Smooth muscle cell (in vitro differentiated cells): ENCODE data around the gene AKT3. TPM values are rescaled to one million over a fixed set of nuclear protein-coding genes. Genes with fewer than 3 reads are reported as not detected.

Experiments used
- DNase-seq: peaks from one replicate; lab custom pipeline; 2025; ENCODE audit not compliant: unreplicated experiment; lab: John Stamatoyannopoulos, UW
- H2AFZ ChIP-seq: fragments of 200-600 bp; sonication (generic); 2 replicates; pipeline ENCODE4 v1.6.0; 2016; ENCODE audit warnings: antibody characterized with exemption, low read depth, mild to moderate bottlenecking
- H3F3A ChIP-seq: fragments of 200-600 bp; sonication (generic); 2 replicates; pipeline ENCODE4 v1.6.0; 2017; ENCODE audit warnings: antibody characterized with exemption, low read depth
- H3K27ac ChIP-seq: fragments of 200-600 bp; sonication (generic); 2 replicates; pipeline ENCODE4 v1.5.1; 2016; ENCODE audit warnings: low read depth, mild to moderate bottlenecking
- H3K27me3 ChIP-seq: fragments of 200-600 bp; sonication (generic); 2 replicates; pipeline ENCODE4 v1.6.1; 2016; ENCODE audit warnings: low read depth, mild to moderate bottlenecking
- H3K36me3 ChIP-seq: fragments of 200-600 bp; sonication (generic); 2 replicates; pipeline ENCODE4 v1.5.1; 2016; ENCODE audit warnings: low read depth
- H3K4me1 ChIP-seq: fragments of 200-600 bp; sonication (generic); 2 replicates; pipeline ENCODE4 v1.5.1; 2016; ENCODE audit warnings: low read depth
- H3K4me2 ChIP-seq: fragments of 200-600 bp; sonication (generic); 2 replicates; pipeline ENCODE4 v1.6.0; 2016; ENCODE audit warnings: mild to moderate bottlenecking
- H3K4me3 ChIP-seq: fragments of 200-600 bp; sonication (generic); 2 replicates; pipeline ENCODE4 v1.5.1; 2016; ENCODE audit warnings: mild to moderate bottlenecking
- H3K79me2 ChIP-seq: fragments of 200-600 bp; sonication (generic); 2 replicates; pipeline ENCODE4 v1.6.0; 2016; ENCODE audit warnings: low read depth, mild to moderate bottlenecking
- H3K9ac ChIP-seq: fragments of 200-600 bp; sonication (generic); 2 replicates; pipeline ENCODE4 v1.6.0; 2016; ENCODE audit warnings: low read depth
- H3K9me3 ChIP-seq: fragments of 200-600 bp; sonication (generic); replicated peaks from 2 replicates; pipeline ENCODE4 v1.5.1; 2016; ENCODE audit warnings: low read depth
- H4K20me1 ChIP-seq: fragments of 200-600 bp; sonication (generic); 2 replicates; pipeline ENCODE4 v1.6.0; 2016; ENCODE audit warnings: low read depth
- WGBS: methylation state at CpG from one replicate; pipeline ENCODE4 v1.1.7; 2016; ENCODE audit warnings: low lambda C conversion rate; 5-methylcytosine and 5-hydroxymethylcytosine counted together
- polyA plus RNA-seq: library from polyadenylated mRNA; unstranded; fragments of >200 nt; fragmentation: Nextera tagmentation; extraction: Ambion mirVana; gene quantifications from 2 replicates; pipeline ENCODE4 v1.2.1, GENCODE V29; 2016
- total RNA-seq: library from RNA; depleted of rRNA; stranded (reverse); fragments of >200 nt; gene quantifications from 2 replicates; pipeline ENCODE4 v1.2.3, GENCODE V29; 2014
- TF ChIP-seq, protein P1 (sequence below): fragments of 200-600 bp; sonication (generic); IDR thresholded peaks from 2 replicates; pipeline ENCODE4 v1.5.1; 2017; ENCODE audit warnings: borderline replicate concordance, mild to moderate bottlenecking, antibody characterized with exemption; ENCODE audit not compliant: insufficient read depth, poor library complexity, severe bottlenecking

Gene AKT3
- total and polyA plus RNA-seq, 2 experiments from 2014 or later, result 5.5 to 32.3 TPM

DNA sequence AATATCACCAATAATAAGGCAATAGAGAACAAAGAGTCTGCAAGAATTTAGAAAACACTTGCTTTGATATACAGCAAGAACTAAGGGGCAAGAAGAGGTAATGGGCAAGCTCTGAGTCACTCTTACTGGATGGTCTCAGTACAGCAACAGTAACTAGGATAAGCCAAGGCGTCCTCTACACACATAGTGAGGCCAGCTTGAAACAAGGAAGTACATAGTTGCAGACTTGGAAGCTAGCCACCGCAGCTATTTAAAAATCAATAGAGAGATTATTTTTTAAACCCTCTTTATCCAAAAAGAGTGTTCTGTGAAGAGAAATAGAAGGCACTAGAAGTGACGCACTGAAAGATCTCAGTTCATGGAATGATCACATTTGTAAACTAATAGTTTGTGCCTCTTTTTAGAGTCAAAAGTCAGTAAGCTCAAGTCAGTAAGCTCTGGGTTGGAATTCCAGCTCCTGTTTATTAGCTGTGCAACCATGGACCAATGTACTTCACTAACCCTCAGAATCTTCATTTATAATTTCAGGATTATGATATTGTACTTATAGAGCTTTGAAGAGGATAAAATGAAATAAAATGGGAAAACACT lies 118.6 kb downstream of the AKT3 start:
- no peak for DNase-seq
- Histone ChIP-seq H3K9ac (no peak overlapping the region), H2AFZ (no peak overlapping the region), H3K4me2 (peak overlapping the region; percentile 2), H3K27ac (peak overlapping the region; percentile 70), H3K4me1 (peaks cover 6% of the 10 kb centered on the region), H3K79me2 (peaks cover 19% of the 10 kb centered on the region), H3K4me3 (no peak overlapping the region), H3K9me3 (no peaks in the 10 kb centered on the region), H4K20me1 (no peaks in the 10 kb centered on the region), H3F3A (peaks cover 12% of the 10 kb centered on the region), H3K27me3 (no peaks in the 10 kb centered on the region), H3K36me3 (no peaks in the 10 kb centered on the region)
- WGBS, result 56% methylated on average over 3 of the region's 3 CpGs
- TF ChIP-seq, protein P1, sequence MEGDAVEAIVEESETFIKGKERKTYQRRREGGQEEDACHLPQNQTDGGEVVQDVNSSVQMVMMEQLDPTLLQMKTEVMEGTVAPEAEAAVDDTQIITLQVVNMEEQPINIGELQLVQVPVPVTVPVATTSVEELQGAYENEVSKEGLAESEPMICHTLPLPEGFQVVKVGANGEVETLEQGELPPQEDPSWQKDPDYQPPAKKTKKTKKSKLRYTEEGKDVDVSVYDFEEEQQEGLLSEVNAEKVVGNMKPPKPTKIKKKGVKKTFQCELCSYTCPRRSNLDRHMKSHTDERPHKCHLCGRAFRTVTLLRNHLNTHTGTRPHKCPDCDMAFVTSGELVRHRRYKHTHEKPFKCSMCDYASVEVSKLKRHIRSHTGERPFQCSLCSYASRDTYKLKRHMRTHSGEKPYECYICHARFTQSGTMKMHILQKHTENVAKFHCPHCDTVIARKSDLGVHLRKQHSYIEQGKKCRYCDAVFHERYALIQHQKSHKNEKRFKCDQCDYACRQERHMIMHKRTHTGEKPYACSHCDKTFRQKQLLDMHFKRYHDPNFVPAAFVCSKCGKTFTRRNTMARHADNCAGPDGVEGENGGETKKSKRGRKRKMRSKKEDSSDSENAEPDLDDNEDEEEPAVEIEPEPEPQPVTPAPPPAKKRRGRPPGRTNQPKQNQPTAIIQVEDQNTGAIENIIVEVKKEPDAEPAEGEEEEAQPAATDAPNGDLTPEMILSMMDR, result no peak

DNA sequence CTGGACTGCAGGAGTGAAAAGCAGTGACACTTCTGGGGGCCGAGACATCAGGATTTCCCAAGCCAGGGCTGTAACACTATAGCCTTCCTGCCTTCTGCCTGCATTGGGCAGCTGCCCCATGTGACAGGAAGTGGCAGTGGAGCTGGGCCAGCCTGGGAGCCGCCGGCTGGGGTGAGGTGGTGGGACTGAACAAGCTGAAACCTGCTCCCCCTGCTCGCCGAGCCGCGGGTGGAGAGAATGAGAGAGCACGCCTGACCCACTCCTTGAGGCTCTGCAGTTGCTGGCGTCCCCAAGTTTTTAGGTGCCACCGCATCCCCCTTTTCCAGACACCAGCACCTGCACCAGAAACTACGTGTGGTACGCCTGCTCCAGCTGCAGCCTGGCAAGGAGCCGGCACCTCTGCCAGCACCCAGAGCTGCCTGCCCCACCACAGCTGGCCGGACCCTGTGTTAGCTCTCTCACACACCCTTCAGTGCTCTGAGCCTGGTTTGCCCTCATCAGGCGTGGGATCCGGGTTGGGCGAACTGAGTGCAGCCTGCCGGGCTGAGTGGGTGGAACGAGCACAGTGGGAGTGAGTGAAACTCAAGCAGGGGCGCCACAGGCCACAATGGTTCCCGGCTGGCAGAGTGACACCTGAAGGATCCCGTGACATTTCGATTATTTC lies 119.4 kb downstream of the AKT3 start:
- H3K4me2 ChIP-seq, result no peak overlapping the region

DNA sequence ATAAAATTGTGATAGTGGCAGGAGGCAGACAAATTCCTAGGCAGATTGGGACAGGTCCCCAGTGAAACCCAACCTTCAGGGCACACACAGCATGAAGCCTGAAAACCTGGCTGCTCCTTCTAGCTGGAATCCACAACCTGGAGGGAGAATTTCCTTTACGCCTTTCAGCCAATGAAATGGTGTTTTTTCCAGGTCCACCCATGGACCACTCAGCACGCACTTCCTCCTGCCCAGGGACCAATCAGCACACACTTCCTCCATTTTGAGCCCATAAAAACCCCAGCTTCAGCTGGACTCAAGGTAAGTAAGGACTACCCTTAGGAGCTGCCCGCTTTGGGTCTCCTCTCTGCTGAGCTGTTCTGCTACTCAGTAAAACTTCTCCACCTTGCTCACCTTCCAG lies 120.1 kb downstream of the AKT3 start:
- WGBS, result 100% methylated on average over 3 of the region's 3 CpGs
- peaks cover 6% of the 10 kb centered on the region for H3K4me1 ChIP-seq
- peaks cover 19% of the 10 kb centered on the region for H3K79me2 ChIP-seq
- H3K4me3 ChIP-seq, result no peak overlapping the region
- H2AFZ ChIP-seq, result no peak overlapping the region
- H3F3A ChIP-seq, result peaks cover 12% of the 10 kb centered on the region
- H3K36me3 ChIP-seq, result no peaks in the 10 kb centered on the region
- no peak for DNase-seq
- H3K9ac ChIP-seq, result no peak overlapping the region
- TF ChIP-seq, protein P1, result no peak
- H3K27me3 ChIP-seq, result no peaks in the 10 kb centered on the region
- H4K20me1 ChIP-seq, result peaks cover 1% of the 10 kb centered on the region
- no peak overlapping the region for H3K27ac ChIP-seq
- no peaks in the 10 kb centered on the region for H3K9me3 ChIP-seq
- no peak overlapping the region for H3K4me2 ChIP-seq

More for the DNA sequence above, 119.4 kb downstream of the AKT3 start:
- Histone ChIP-seq H3K36me3 (no peaks in the 10 kb centered on the region), H3K9ac (no peak overlapping the region), H3F3A (peaks cover 12% of the 10 kb centered on the region), H3K9me3 (no peaks in the 10 kb centered on the region), H4K20me1 (no peaks in the 10 kb centered on the region), H3K4me1 (peaks cover 6% of the 10 kb centered on the region), H3K79me2 (peaks cover 19% of the 10 kb centered on the region), H3K27me3 (no peaks in the 10 kb centered on the region), H2AFZ (no peak overlapping the region), H3K27ac (peak overlapping the region; percentile 70), H3K4me3 (no peak overlapping the region)
- no peak for DNase-seq
- WGBS, result 97% methylated on average over 23 of the region's 23 CpGs
- TF ChIP-seq, protein P1, result no peak
